Measurements from ENCODE around the gene ZBTB7C.

The ZBTB7C gene

DNA sequence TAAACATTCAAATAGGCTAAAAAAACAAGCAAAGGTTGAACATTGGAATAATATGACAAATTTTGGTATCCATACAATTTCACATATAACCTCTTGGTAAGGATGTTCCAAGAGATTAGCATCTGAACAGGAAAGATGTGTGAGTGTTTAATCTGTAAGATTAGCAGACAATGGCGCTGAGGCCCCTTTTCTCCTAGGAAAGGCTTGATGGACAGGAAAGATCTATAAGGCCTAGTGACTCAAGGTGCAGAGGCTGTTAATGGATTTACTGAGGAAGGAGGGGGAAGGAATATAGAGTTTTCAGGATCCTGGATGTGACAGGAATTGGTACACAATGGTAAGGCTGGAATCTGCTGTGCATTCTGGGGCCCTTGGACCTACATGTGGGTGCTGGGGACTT, 430.6 kb downstream of the ZBTB7C start:
- no peak for DNase-seq

DNA sequence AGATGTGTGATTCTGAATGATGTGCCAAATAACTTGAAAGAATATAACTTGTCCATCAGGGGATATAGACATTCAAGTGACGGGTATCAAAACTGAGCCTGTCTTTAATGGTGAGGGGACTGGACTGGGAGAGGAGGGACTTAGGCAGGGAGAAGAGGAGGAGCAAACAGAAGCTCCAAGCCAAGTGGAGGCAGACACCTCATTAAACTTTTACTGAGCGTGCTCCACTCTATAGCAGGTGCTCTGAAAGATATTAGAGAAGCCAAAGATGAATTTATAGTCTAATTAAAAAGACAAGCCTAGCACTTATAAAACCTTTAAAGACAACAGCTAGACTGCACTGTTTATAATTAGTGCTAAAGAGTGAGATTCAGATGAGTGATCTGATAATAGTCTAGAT, 431.0 kb downstream of the ZBTB7C start:
- DNase-seq: no peak

Measured in NCI-H187 (cell line).